Kidney glomerular epithelial cell (primary cell): Measurements from ENCODE around the gene HINFP.
A peak's percentile ranks its signal among the peaks of the same experiment; 100 is the strongest.
"Not testable (repeated sequence)": the region's sequence is repeated elsewhere in the genome, so short reads cannot be mapped to it uniquely, and the experiment has no call there.

Source experiments
- DNase-seq: peaks from one replicate; lab custom pipeline; 2025; lab: John Stamatoyannopoulos, UW

The HINFP gene

GRCh38 chr11:119117004-119117706, 4.2 kb upstream of the HINFP start:
- no peak for DNase-seq

- no peak for DNase-seq
These were observed 3.2 kb upstream of the HINFP start for GRCh38 chr11:119118227-119118626.

- no peak for DNase-seq
These were observed 2.4 kb upstream of the HINFP start for GRCh38 chr11:119118946-119119345.

- DNase-seq: no peak
These were observed 757 bp upstream of the HINFP start for GRCh38 chr11:119120639-119121007.

GRCh38 chr11:119121811-119122124, 388 bp downstream of the HINFP start:
- no peak for DNase-seq

GRCh38 chr11:119125821-119126220, 4.4 kb downstream of the HINFP start:
- no peak for DNase-seq

GRCh38 chr11:119126675-119127268, 5.4 kb downstream of the HINFP start:
- no peak for DNase-seq

- no peak for DNase-seq
These were observed 9.3 kb downstream of the HINFP start for GRCh38 chr11:119130662-119131061.

- DNase-seq: no peak
These were observed 13.1 kb downstream of the HINFP start for GRCh38 chr11:119134389-119134978.

GRCh38 chr11:119139276-119139675, 17.9 kb downstream of the HINFP start:
- DNase-seq: not testable (repeated sequence)

- DNase-seq: peak; percentile 58
These were observed 23.6 kb downstream of the HINFP start for GRCh38 chr11:119144825-119145486.

- DNase-seq: no peak
These were observed 24.2 kb downstream of the HINFP start for GRCh38 chr11:119145551-119145950.

- no peak for DNase-seq
These were observed 26.4 kb downstream of the HINFP start for GRCh38 chr11:119147604-119148333.

- no peak for DNase-seq
These were observed 27.3 kb downstream of the HINFP start for GRCh38 chr11:119148720-119149017.

GRCh38 chr11:119149018-119149785, 27.8 kb downstream of the HINFP start, which contains the start of gene ABCG4:
TSS of gene ABCG4 (plus strand) at chr11:119149052. CDS start at chr11:119149966, 914 bp downstream.
- no peak for DNase-seq

- no peak for DNase-seq
These were observed 28.5 kb downstream of the HINFP start for GRCh38 chr11:119149786-119150275.

- no peak for DNase-seq
These were observed 30.7 kb downstream of the HINFP start for GRCh38 chr11:119152043-119152442.

- DNase-seq: no peak
These were observed 31.2 kb downstream of the HINFP start for GRCh38 chr11:119152604-119153003.

GRCh38 chr11:119153049-119153818, 31.9 kb downstream of the HINFP start:
- DNase-seq: no peak

- DNase-seq: no peak
These were observed 32.8 kb downstream of the HINFP start for GRCh38 chr11:119154178-119154577.
